GM12891 (cell line): ENCODE data around the gene FBF1.

Source experiments
- PAX5 ChIP-seq: IDR thresholded peaks from 2 replicates; pipeline ENCODE4 v1.6.1; 2011; ENCODE audit warnings: low read length, moderate library complexity, mild to moderate bottlenecking; ENCODE audit not compliant: insufficient read depth, severe bottlenecking
- POLR2A ChIP-seq: IDR thresholded peaks from 2 replicates; pipeline ENCODE4 v1.6.1; 2011; ENCODE audit warnings: low read depth, low read length, control low read depth

GRCh38 chr17:75908201-75908600, 32.6 kb downstream of the FBF1 start:
- TF ChIP-seq POLR2A (no peak), PAX5 (no peak)
